Smooth muscle cell (in vitro differentiated cells): ENCODE measurements around the gene SPESP1. TPM values are rescaled to one million over a fixed set of nuclear protein-coding genes. Genes with fewer than 3 reads are reported as not detected.

Source experiments
- DNase-seq: peaks from one replicate; lab custom pipeline; 2025; ENCODE audit not compliant: unreplicated experiment; lab: John Stamatoyannopoulos, UW
- H2AFZ ChIP-seq: fragments of 200-600 bp; sonication (generic); 2 replicates; pipeline ENCODE4 v1.6.0; 2016; ENCODE audit warnings: antibody characterized with exemption, low read depth, mild to moderate bottlenecking
- H3F3A ChIP-seq: fragments of 200-600 bp; sonication (generic); 2 replicates; pipeline ENCODE4 v1.6.0; 2017; ENCODE audit warnings: antibody characterized with exemption, low read depth
- H3K27ac ChIP-seq: fragments of 200-600 bp; sonication (generic); 2 replicates; pipeline ENCODE4 v1.5.1; 2016; ENCODE audit warnings: low read depth, mild to moderate bottlenecking
- H3K27me3 ChIP-seq: fragments of 200-600 bp; sonication (generic); 2 replicates; pipeline ENCODE4 v1.6.1; 2016; ENCODE audit warnings: low read depth, mild to moderate bottlenecking
- H3K36me3 ChIP-seq: fragments of 200-600 bp; sonication (generic); 2 replicates; pipeline ENCODE4 v1.5.1; 2016; ENCODE audit warnings: low read depth
- H3K4me1 ChIP-seq: fragments of 200-600 bp; sonication (generic); 2 replicates; pipeline ENCODE4 v1.5.1; 2016; ENCODE audit warnings: low read depth
- H3K4me2 ChIP-seq: fragments of 200-600 bp; sonication (generic); 2 replicates; pipeline ENCODE4 v1.6.0; 2016; ENCODE audit warnings: mild to moderate bottlenecking
- H3K4me3 ChIP-seq: fragments of 200-600 bp; sonication (generic); 2 replicates; pipeline ENCODE4 v1.5.1; 2016; ENCODE audit warnings: mild to moderate bottlenecking
- H3K79me2 ChIP-seq: fragments of 200-600 bp; sonication (generic); 2 replicates; pipeline ENCODE4 v1.6.0; 2016; ENCODE audit warnings: low read depth, mild to moderate bottlenecking
- H3K9ac ChIP-seq: fragments of 200-600 bp; sonication (generic); 2 replicates; pipeline ENCODE4 v1.6.0; 2016; ENCODE audit warnings: low read depth
- H3K9me3 ChIP-seq: fragments of 200-600 bp; sonication (generic); replicated peaks from 2 replicates; pipeline ENCODE4 v1.5.1; 2016; ENCODE audit warnings: low read depth
- H4K20me1 ChIP-seq: fragments of 200-600 bp; sonication (generic); 2 replicates; pipeline ENCODE4 v1.6.0; 2016; ENCODE audit warnings: low read depth
- WGBS: methylation state at CpG from one replicate; pipeline ENCODE4 v1.1.7; 2016; ENCODE audit warnings: low lambda C conversion rate; 5-methylcytosine and 5-hydroxymethylcytosine counted together
- polyA plus RNA-seq: library from polyadenylated mRNA; unstranded; fragments of >200 nt; fragmentation: Nextera tagmentation; extraction: Ambion mirVana; gene quantifications from 2 replicates; pipeline ENCODE4 v1.2.1, GENCODE V29; 2016
- total RNA-seq: library from RNA; depleted of rRNA; stranded (reverse); fragments of >200 nt; gene quantifications from 2 replicates; pipeline ENCODE4 v1.2.3, GENCODE V29; 2014
- TF ChIP-seq, protein P1 (sequence below): fragments of 200-600 bp; sonication (generic); IDR thresholded peaks from 2 replicates; pipeline ENCODE4 v1.5.1; 2017; ENCODE audit warnings: borderline replicate concordance, mild to moderate bottlenecking, antibody characterized with exemption; ENCODE audit not compliant: insufficient read depth, poor library complexity, severe bottlenecking

SPESP1 gene
- total and polyA plus RNA-seq, 2 experiments from 2014 or later: not detected

DNA sequence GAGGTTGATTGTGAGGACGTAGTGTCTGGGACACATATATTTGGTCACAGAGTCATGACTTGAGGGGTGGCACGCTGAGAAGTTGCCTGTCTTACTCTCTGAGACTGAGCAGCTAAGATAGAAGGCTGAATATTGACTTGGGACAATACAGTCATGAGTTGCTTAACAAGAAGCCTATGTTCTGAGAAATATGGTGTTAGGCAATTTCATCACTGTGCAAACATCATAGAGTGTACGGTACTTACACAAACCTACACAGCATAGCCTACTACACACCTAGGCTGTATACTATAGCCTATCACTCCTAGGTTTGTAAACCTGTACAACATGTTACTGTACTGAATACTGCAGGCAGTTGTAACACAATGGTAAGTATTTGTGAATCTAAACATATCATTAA lies 30.3 kb upstream of the SPESP1 start:
- no peak for DNase-seq
- Histone ChIP-seq H3K27ac (no peak overlapping the region), H3K79me2 (no peaks in the 10 kb centered on the region), H3K4me1 (no peaks in the 10 kb centered on the region), H3K36me3 (no peaks in the 10 kb centered on the region), H4K20me1 (no peaks in the 10 kb centered on the region), H3K4me2 (no peak overlapping the region), H2AFZ (no peak overlapping the region), H3K27me3 (peaks cover 31% of the 10 kb centered on the region), H3K9ac (no peak overlapping the region), H3F3A (no peaks in the 10 kb centered on the region), H3K4me3 (no peak overlapping the region), H3K9me3 (no peaks in the 10 kb centered on the region)
- 86% methylated on average over 3 of the region's 3 CpGs for WGBS
- TF ChIP-seq, protein P1, sequence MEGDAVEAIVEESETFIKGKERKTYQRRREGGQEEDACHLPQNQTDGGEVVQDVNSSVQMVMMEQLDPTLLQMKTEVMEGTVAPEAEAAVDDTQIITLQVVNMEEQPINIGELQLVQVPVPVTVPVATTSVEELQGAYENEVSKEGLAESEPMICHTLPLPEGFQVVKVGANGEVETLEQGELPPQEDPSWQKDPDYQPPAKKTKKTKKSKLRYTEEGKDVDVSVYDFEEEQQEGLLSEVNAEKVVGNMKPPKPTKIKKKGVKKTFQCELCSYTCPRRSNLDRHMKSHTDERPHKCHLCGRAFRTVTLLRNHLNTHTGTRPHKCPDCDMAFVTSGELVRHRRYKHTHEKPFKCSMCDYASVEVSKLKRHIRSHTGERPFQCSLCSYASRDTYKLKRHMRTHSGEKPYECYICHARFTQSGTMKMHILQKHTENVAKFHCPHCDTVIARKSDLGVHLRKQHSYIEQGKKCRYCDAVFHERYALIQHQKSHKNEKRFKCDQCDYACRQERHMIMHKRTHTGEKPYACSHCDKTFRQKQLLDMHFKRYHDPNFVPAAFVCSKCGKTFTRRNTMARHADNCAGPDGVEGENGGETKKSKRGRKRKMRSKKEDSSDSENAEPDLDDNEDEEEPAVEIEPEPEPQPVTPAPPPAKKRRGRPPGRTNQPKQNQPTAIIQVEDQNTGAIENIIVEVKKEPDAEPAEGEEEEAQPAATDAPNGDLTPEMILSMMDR: no peak

DNA sequence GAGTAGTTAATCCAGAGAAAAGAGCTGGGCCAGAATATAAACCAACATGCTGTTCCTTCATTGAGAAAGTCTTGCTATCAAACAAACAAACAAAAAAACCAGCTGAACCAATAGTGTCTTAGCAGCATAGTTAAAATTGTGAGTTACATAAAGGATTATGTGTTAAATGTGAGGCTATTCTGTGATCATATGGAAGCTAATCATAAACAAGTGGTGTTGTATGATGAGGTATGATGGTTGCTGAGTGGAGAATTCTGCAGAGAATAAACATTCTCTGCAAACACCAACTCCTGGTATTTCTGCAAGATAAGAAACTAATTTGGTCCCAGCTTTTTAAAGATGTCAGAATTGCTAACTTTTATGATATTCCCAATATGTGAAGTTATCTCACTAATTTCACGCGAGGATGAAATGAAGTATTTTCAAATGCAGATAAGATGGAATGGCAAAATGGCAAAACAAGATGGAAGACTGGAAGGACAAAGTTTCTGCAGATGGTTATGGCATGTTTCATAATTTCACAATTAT lies 22.9 kb upstream of the SPESP1 start:
- no peaks in the 10 kb centered on the region for H3K4me1 ChIP-seq
- no peak for DNase-seq
- no peaks in the 10 kb centered on the region for H3K36me3 ChIP-seq
- no peaks in the 10 kb centered on the region for H3K79me2 ChIP-seq
- H3K4me2 ChIP-seq: no peak overlapping the region
- H3K4me3 ChIP-seq: no peak overlapping the region
- TF ChIP-seq, protein P1: no peak
- H3F3A ChIP-seq: no peaks in the 10 kb centered on the region
- no peaks in the 10 kb centered on the region for H3K9me3 ChIP-seq
- no peak overlapping the region for H2AFZ ChIP-seq
- H4K20me1 ChIP-seq: no peaks in the 10 kb centered on the region
- WGBS: 95% methylated on average over 2 of the region's 2 CpGs
- peaks cover 16% of the 10 kb centered on the region for H3K27me3 ChIP-seq
- no peak overlapping the region for H3K9ac ChIP-seq
- H3K27ac ChIP-seq: no peak overlapping the region

DNA sequence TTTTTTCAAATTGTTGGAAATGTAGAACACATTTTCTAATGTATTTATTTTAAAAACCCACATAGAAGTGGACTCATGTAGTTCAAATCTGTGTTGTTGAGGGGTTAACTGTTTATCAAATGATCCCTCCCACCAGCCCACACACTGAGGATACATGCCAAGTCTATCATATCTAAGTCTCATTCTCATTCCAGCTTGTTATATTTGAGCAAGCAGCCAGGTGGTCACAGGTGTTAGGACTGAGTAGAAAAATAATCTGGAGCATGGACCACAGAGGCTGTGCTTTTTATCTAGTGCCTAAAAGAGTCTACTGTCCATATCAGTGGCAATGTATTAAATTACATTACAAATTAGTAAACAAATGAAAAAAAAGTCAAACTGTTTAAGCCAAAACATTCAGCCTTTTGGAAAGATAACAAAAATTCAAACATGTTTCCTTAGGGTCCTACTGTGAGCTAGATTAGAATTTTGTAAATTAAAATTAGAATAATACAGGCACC lies 20.7 kb upstream of the SPESP1 start:
- Histone ChIP-seq H3K27ac (no peak overlapping the region), H3K36me3 (no peaks in the 10 kb centered on the region), H2AFZ (no peak overlapping the region), H4K20me1 (no peaks in the 10 kb centered on the region), H3K4me2 (no peak overlapping the region), H3K79me2 (no peaks in the 10 kb centered on the region), H3K4me1 (no peaks in the 10 kb centered on the region), H3K4me3 (no peak overlapping the region), H3K27me3 (peaks cover 8% of the 10 kb centered on the region), H3F3A (no peaks in the 10 kb centered on the region), H3K9me3 (no peaks in the 10 kb centered on the region), H3K9ac (no peak overlapping the region)
- TF ChIP-seq, protein P1: no peak
- no peak for DNase-seq

DNA sequence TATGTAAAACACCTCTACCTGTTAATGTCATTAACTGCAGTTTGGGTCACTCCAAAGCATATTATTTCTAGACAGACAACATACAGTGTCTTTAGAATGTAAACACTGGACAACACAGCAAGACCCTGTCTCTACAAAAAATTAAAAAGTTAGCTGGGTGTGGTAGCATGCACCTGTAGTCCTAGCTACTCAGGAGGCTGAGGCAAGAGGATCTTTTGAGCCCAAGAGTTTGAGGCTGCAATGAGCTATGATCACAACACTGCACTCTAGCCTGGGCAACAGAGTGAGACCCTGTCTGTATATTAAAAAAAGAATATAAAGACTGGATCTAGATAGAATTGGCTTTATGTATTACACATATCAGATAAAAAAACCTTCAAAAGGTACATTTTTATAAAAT lies 20.0 kb upstream of the SPESP1 start:
- H3K9ac ChIP-seq: no peak overlapping the region
- no peaks in the 10 kb centered on the region for H3F3A ChIP-seq
- no peak overlapping the region for H3K27ac ChIP-seq

More for the DNA sequence above, 20.0 kb upstream of the SPESP1 start:
- Histone ChIP-seq H3K4me2 (no peak overlapping the region), H4K20me1 (no peaks in the 10 kb centered on the region), H3K4me3 (no peak overlapping the region), H3K79me2 (no peaks in the 10 kb centered on the region), H3K36me3 (no peaks in the 10 kb centered on the region), H3K27me3 (peaks cover 8% of the 10 kb centered on the region), H3K9me3 (no peaks in the 10 kb centered on the region), H3K4me1 (no peaks in the 10 kb centered on the region), H2AFZ (no peak overlapping the region)
- no peak for DNase-seq
- TF ChIP-seq, protein P1: no peak
